B cell (primary cell): ENCODE measurements around the gene ARL6IP4.

Experiments used
- CTCF ChIP-seq: fragments of 200-600 bp; IDR thresholded peaks from one replicate; pipeline ENCODE4 v1.8.0; 2022; ENCODE audit warnings: antibody characterized with exemption, mild to moderate bottlenecking
- EZH2 ChIP-seq: IDR thresholded peaks from 2 replicates; pipeline ENCODE4 v1.6.1; 2012; ENCODE audit warnings: borderline replicate concordance, low read depth, mild to moderate bottlenecking, moderate library complexity, low read length; ENCODE audit not compliant: insufficient read depth, poor library complexity, severe bottlenecking

- no peak for TF ChIP-seq CTCF
- no peak for TF ChIP-seq EZH2
Measured at GRCh38 chr12:122996621-122997342, 16.3 kb downstream of the ARL6IP4 start.
